K562 (cell line): ENCODE measurements around the gene PBX1. TPM values are rescaled to one million over a fixed set of nuclear protein-coding genes. Genes with fewer than 3 reads are reported as not detected.

Experiments
- ATAC-seq: fragments of 200-7000 bp; cut with Tn5 transposase; 3 replicates; pipeline ENCODE4 v1.9.1; 2020; ENCODE audit warnings: moderate library complexity
- BruUV-seq: library from RNA; stranded (reverse); fragments of 400-500 nt; replicated peaks from 2 replicates; lab custom pipeline; 2021; lab: Mats Ljungman, UMichigan
- CTCF ChIA-PET: fragments of 300-600 bp; formaldehyde crosslinking; extraction: SDS; loops from one replicate; lab custom pipeline; 2021; ENCODE audit warnings: low intra/inter-chr PET ratio; lab: Yijun Ruan, JAX
- POLR2A ChIA-PET: fragments of 300-600, 350-650 bp; sonication (Branson Sonifier 250); formaldehyde crosslinking; extraction: SDS; loops from one replicate; lab custom pipeline; 2021; ENCODE audit warnings: antibody characterized with exemption, inconsistent platforms; lab: Yijun Ruan, JAX
- DNase-seq, 4 experiments: peaks; one replicate each; pipeline versions ENCODE4 v3.0.0 to v3.0.0-alpha.2; 2011 to 2018; ENCODE audit warnings: low spot score in 3 of 4, mixed read lengths in 3 of 4; ENCODE audit errors: extremely low read depth in 1 of 4
- FAIRE-seq: peaks from 2 replicates; lab custom pipeline; 2011; peaks lifted over from hg19 to GRCh38; lab: Jason Lieb, UNC
- H2AFZ ChIP-seq: 2 replicates; pipeline ENCODE4 v1.6.0; 2011; ENCODE audit warnings: low read depth, low read length, control low read depth, inconsistent platforms
- H3K27ac ChIP-seq: fragments of 200-600 bp; 3 replicates; pipeline ENCODE4 v1.8.0; 2011; ENCODE audit warnings: low read depth, mild to moderate bottlenecking, control low read depth, inconsistent platforms, low read length, moderate library complexity, mixed read lengths; ENCODE audit errors: extremely low read depth
- H3K27me3 ChIP-seq, 2 experiments: fragments of 300-600 bp in 1 of 2; 2 replicates in 1 of 2; 3 replicates in 1 of 2; pipeline versions ENCODE4 v1.6.0 to v1.8.0; 2011; ENCODE audit warnings: inconsistent platforms in 2 of 2, low read length in 2 of 2, mild to moderate bottlenecking in 1 of 2, mixed read lengths in 1 of 2, moderate library complexity in 1 of 2; ENCODE audit not compliant: control insufficient read depth in 2 of 2, insufficient read depth in 2 of 2
- H3K36me3 ChIP-seq: fragments of 300-600 bp; 3 replicates; pipeline ENCODE4 v1.8.0; 2011; ENCODE audit warnings: mild to moderate bottlenecking, low read length, inconsistent platforms; ENCODE audit not compliant: control insufficient read depth, insufficient read depth
- H3K4me1 ChIP-seq, 2 experiments: fragments of 200-600 bp in 1 of 2; replicated peaks in 1 of 2; 2 replicates in 1 of 2; 3 replicates in 1 of 2; pipeline versions ENCODE4 v1.5.1 to v1.8.0; 2011; ENCODE audit warnings: inconsistent platforms in 2 of 2, low read length in 2 of 2, mild to moderate bottlenecking in 1 of 2, mixed read lengths in 1 of 2, moderate library complexity in 1 of 2; ENCODE audit not compliant: control insufficient read depth in 2 of 2, insufficient read depth in 2 of 2
- H3K4me2 ChIP-seq: 2 replicates; pipeline ENCODE4 v1.6.1; 2011; ENCODE audit warnings: low read length, control low read depth, inconsistent platforms, mixed read lengths; ENCODE audit not compliant: insufficient read depth
- H3K4me3 ChIP-seq: fragments of 200-600 bp; sonication (generic), shearing (Covaris generic); 2 replicates; pipeline ENCODE4 v1.5.1; 2016; ENCODE audit warnings: control low read depth, inconsistent platforms
- H3K79me2 ChIP-seq: fragments of 200-600 bp; 3 replicates; pipeline ENCODE4 v1.8.0; 2011; ENCODE audit warnings: low read length, inconsistent platforms; ENCODE audit not compliant: control insufficient read depth, insufficient read depth
- H3K9ac ChIP-seq, 2 experiments: 2 replicates each; pipeline versions ENCODE4 v1.6.0 to v1.6.1; 2011; ENCODE audit warnings: low read depth in 2 of 2, low read length in 2 of 2, control low read depth in 1 of 2, inconsistent platforms in 1 of 2, mild to moderate bottlenecking in 1 of 2, mixed read lengths in 1 of 2; ENCODE audit not compliant: insufficient read depth in 1 of 2
- H3K9me1 ChIP-seq: one replicate; pipeline ENCODE4 v1.6.0; 2011; ENCODE audit warnings: inconsistent platforms, mild to moderate bottlenecking, low read length, moderate library complexity; ENCODE audit not compliant: control insufficient read depth, insufficient read depth
- H3K9me3 ChIP-seq: replicated peaks from 2 replicates; pipeline ENCODE4 v1.5.1; 2011; ENCODE audit warnings: low read depth, low read length, inconsistent platforms; ENCODE audit not compliant: control insufficient read depth, insufficient read depth
- H4K20me1 ChIP-seq: replicated peaks from 2 replicates; pipeline ENCODE4 v1.6.1; 2011; ENCODE audit warnings: low read length, inconsistent platforms, mixed read lengths; ENCODE audit not compliant: control insufficient read depth, insufficient read depth
- ELF2 ChIP-seq: fragments of 250-450 bp; sonication (Bioruptor Pico); IDR thresholded peaks from 2 replicates; pipeline ENCODE4 v1.5.0; 2021; ENCODE audit warnings: mild to moderate bottlenecking
- NFYB ChIP-seq: IDR thresholded peaks from 2 replicates; pipeline ENCODE4 v1.6.1; 2011; ENCODE audit warnings: mild to moderate bottlenecking, moderate library complexity; ENCODE audit not compliant: insufficient read length; ENCODE audit errors: extremely low read depth
- NR2C1 ChIP-seq, 2 experiments: fragments of 450-650 bp; IDR thresholded peaks; 2 replicates each; pipeline ENCODE4 v1.6.1; 2017; ENCODE audit warnings: mild to moderate bottlenecking in 2 of 2, antibody characterized with exemption in 1 of 2, inconsistent platforms in 1 of 2, missing compliant biosample characterization in 1 of 2, missing genetic modification characterization in 1 of 2
- PML ChIP-seq: IDR thresholded peaks from 2 replicates; pipeline ENCODE4 v1.6.1; 2012; ENCODE audit warnings: low read length, inconsistent platforms
- POLR2AphosphoS2 ChIP-seq: IDR thresholded peaks from 2 replicates; pipeline ENCODE4 v1.6.1; 2012; ENCODE audit warnings: low read length, improper control_type of control experiment
- POLR2AphosphoS5 ChIP-seq: IDR thresholded peaks from 2 replicates; pipeline ENCODE4 v1.6.1; 2011; ENCODE audit warnings: mild to moderate bottlenecking, low read depth, low read length, moderate library complexity; ENCODE audit not compliant: control insufficient read depth, insufficient read depth
- PPARD ChIP-seq: fragments of 250-450 bp; sonication (Bioruptor Pico); IDR thresholded peaks from 2 replicates; pipeline ENCODE4 v1.8.0; 2022; ENCODE audit warnings: inconsistent platforms, mild to moderate bottlenecking, moderate library complexity
- SRSF7 ChIP-seq: fragments of 200-400 bp; formaldehyde crosslinking; optimal IDR thresholded peaks from 2 replicates; pipeline ENCODE3; 2017; ENCODE audit warnings: mild to moderate bottlenecking, low read depth, low read length
- TSC22D4 ChIP-seq: fragments of 450-650 bp; IDR thresholded peaks from 2 replicates; pipeline ENCODE4 v1.6.1; 2016; ENCODE audit warnings: missing genetic modification characterization, missing biosample characterization, control low read depth
- ZNF3 ChIP-seq: fragments of 250-450 bp; sonication (Bioruptor Pico); IDR thresholded peaks from 2 replicates; pipeline ENCODE4 v1.5.0; 2021; ENCODE audit warnings: mild to moderate bottlenecking, moderate library complexity
- ZNF507 ChIP-seq: conservative IDR thresholded peaks from 2 replicates; pipeline ENCODE4 v1.6.1; 2017; ENCODE audit warnings: missing genetic modification characterization, missing compliant biosample characterization
- ZNF551 ChIP-seq: fragments of 250-450 bp; sonication (Bioruptor Pico); IDR thresholded peaks from 2 replicates; pipeline ENCODE4 v1.5.0; 2021; ENCODE audit warnings: mild to moderate bottlenecking, moderate library complexity
- ZNF561 ChIP-seq: fragments of 450-650 bp; formaldehyde crosslinking; conservative IDR thresholded peaks from 2 replicates; pipeline ENCODE4 v1.4.0; 2020; ENCODE audit warnings: mild to moderate bottlenecking, moderate library complexity
- ZNF76 ChIP-seq: fragments of 250-450 bp; sonication (Bioruptor Pico); IDR thresholded peaks from 2 replicates; pipeline ENCODE4 v1.4.0; 2020; ENCODE audit warnings: mild to moderate bottlenecking, moderate library complexity, borderline replicate concordance
- WGBS: fragments of 100-300 bp; shearing (Covaris generic); methylation state at CpG from one replicate; pipeline ENCODE4 v1.1.6; 2016; ENCODE audit warnings: low coverage, mixed read lengths; ENCODE audit not compliant: insufficient coverage; ENCODE audit errors: missing lambda C conversion rate; 5-methylcytosine and 5-hydroxymethylcytosine counted together
- in situ Hi-C: fragments of 300-500 bp; cut with MboI; formaldehyde crosslinking; loops from 4 replicates; pipeline ENCODE4 v1.15.0; 2018; ENCODE audit warnings: inconsistent platforms, mixed read lengths
- intact Hi-C: fragments of 100-400 bp; cut with micrococcal nuclease; formaldehyde crosslinking; loops from 2 replicates; pipeline ENCODE4 v1.14.2; 2022
- polyA plus RNA-seq, 8 experiments: library from polyadenylated mRNA; depleted of rRNA in 4 of 8; stranded (reverse) in 5 of 8; unstranded in 3 of 8; fragments of >200 nt; fragmentation: Nextera tagmentation in 2 of 8; fragmentation: Illumina TruSeq in 1 of 8; extraction: Ambion mirVana in 2 of 8; extraction: Trizol in 1 of 8; gene quantifications; 2 replicates each; pipeline versions ENCODE4 v1.2.1 to v1.2.3, GENCODE V29; 2011 to 2014; ENCODE audit warnings: inconsistent platforms in 1 of 8, missing spikeins in 1 of 8
- total RNA-seq, 7 experiments: library from RNA; depleted of rRNA in 6 of 7; stranded (reverse); fragments of >200 nt in 6 of 7; fragmentation: Illumina TruSeq in 2 of 7; extraction: Trizol in 2 of 7; gene quantifications; 2 replicates each; pipeline versions ENCODE4 v1.2.1 to v1.2.3, GENCODE V29; 2011 to 2021; ENCODE audit warnings: low replicate concordance in 1 of 7
- TF ChIP-seq, protein P1 (sequence below): sonication (generic); formaldehyde crosslinking; IDR thresholded peaks from 2 replicates; pipeline ENCODE4 v1.8.0; 2022; ENCODE audit warnings: mild to moderate bottlenecking, low read depth, missing genetic modification reagents
- TF ChIP-seq, protein P2 (sequence below): sonication (generic); formaldehyde crosslinking; IDR thresholded peaks from 2 replicates; pipeline ENCODE4 v1.8.1; 2023; ENCODE audit warnings: mild to moderate bottlenecking, missing genetic modification reagents
- TF ChIP-seq, protein P3 (sequence below): fragments of 450-650 bp; IDR thresholded peaks from 2 replicates; pipeline ENCODE4 v1.6.1; 2014; ENCODE audit warnings: low read depth, mild to moderate bottlenecking, moderate library complexity, borderline replicate concordance
- TF ChIP-seq, protein P4 (sequence below): sonication (generic); formaldehyde crosslinking; IDR thresholded peaks from 2 replicates; pipeline ENCODE4 v1.9.0; 2022; ENCODE audit warnings: mild to moderate bottlenecking, missing genetic modification reagents

The PBX1 gene
- total and polyA plus RNA-seq, 9 of the 15 experiments (the other 6 are each of a cell fraction or from before 2014, with no cell fraction given): 0.03 to 0.62 (median 0.17) TPM

DNA sequence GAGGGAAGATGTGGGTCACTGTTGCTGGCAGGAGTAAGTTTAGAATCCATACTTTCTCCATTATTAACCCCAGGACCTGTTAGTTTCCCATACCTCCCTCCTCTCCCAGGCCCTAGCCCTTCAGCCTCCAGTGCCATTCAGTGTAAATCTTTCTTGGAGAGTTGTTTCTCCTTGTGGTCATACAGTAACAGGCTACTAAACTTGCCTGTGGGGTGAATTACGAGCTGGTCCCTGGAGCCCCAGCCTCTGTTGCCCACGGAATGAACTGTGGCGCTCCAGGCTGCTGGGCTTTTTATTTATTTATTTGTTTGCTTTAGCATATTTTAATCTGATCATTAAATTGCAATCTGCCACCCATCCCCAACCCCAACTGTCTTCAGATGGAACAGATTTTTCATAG lies 305.2 kb downstream of the PBX1 start:
- in situ Hi-C loops (no loop called here), intact Hi-C loops (no loop called here)
- ATAC-seq: no peak
- Histone ChIP-seq H3K9me3 (no peaks in the 10 kb centered on the region), H3K4me3 (no peak overlapping the region), H3K36me3 (no peaks in the 10 kb centered on the region), H3K27me3 (no peaks in the 10 kb centered on the region), H2AFZ (no peak overlapping the region), H3K4me2 (no peak overlapping the region), H3K9ac (no peak overlapping the region), H3K79me2 (no peaks in the 10 kb centered on the region), H3K27ac (no peak overlapping the region), H4K20me1 (no peaks in the 10 kb centered on the region), H3K4me1 (no peaks in the 10 kb centered on the region), H3K9me1 (no peaks in the 10 kb centered on the region)
- ChIA-PET CTCF (no interaction called here), POLR2A (no interaction called here)
- TF ChIP-seq NR2C1 (IDR thresholded peaks at IDR 0.05) (no peak), NR2C1 (tag; IDR thresholded peaks at IDR 0.05) (no peak), POLR2AphosphoS2 (no peak), TSC22D4 (tag) (no peak), ZNF507 (tag) (no peak), ZNF76 (no peak), ZNF3 (no peak), ELF2 (no peak), SRSF7 (no peak), ZNF561 (CRISPR knock-in tag) (no peak), ZNF551 (CRISPR knock-in tag) (no peak), PML (no peak), POLR2AphosphoS5 (no peak), PPARD (CRISPR knock-in tag) (no peak), NFYB (no peak)
- TF ChIP-seq, protein P1, sequence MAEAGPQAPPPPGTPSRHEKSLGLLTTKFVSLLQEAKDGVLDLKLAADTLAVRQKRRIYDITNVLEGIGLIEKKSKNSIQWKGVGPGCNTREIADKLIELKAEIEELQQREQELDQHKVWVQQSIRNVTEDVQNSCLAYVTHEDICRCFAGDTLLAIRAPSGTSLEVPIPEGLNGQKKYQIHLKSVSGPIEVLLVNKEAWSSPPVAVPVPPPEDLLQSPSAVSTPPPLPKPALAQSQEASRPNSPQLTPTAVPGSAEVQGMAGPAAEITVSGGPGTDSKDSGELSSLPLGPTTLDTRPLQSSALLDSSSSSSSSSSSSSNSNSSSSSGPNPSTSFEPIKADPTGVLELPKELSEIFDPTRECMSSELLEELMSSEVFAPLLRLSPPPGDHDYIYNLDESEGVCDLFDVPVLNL (CRISPR knock-in tag): no peak
- TF ChIP-seq, protein P2, sequence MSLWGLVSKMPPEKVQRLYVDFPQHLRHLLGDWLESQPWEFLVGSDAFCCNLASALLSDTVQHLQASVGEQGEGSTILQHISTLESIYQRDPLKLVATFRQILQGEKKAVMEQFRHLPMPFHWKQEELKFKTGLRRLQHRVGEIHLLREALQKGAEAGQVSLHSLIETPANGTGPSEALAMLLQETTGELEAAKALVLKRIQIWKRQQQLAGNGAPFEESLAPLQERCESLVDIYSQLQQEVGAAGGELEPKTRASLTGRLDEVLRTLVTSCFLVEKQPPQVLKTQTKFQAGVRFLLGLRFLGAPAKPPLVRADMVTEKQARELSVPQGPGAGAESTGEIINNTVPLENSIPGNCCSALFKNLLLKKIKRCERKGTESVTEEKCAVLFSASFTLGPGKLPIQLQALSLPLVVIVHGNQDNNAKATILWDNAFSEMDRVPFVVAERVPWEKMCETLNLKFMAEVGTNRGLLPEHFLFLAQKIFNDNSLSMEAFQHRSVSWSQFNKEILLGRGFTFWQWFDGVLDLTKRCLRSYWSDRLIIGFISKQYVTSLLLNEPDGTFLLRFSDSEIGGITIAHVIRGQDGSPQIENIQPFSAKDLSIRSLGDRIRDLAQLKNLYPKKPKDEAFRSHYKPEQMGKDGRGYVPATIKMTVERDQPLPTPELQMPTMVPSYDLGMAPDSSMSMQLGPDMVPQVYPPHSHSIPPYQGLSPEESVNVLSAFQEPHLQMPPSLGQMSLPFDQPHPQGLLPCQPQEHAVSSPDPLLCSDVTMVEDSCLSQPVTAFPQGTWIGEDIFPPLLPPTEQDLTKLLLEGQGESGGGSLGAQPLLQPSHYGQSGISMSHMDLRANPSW (CRISPR knock-in tag): no peak
- TF ChIP-seq, protein P3, sequence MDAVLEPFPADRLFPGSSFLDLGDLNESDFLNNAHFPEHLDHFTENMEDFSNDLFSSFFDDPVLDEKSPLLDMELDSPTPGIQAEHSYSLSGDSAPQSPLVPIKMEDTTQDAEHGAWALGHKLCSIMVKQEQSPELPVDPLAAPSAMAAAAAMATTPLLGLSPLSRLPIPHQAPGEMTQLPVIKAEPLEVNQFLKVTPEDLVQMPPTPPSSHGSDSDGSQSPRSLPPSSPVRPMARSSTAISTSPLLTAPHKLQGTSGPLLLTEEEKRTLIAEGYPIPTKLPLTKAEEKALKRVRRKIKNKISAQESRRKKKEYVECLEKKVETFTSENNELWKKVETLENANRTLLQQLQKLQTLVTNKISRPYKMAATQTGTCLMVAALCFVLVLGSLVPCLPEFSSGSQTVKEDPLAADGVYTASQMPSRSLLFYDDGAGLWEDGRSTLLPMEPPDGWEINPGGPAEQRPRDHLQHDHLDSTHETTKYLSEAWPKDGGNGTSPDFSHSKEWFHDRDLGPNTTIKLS: no peak
- TF ChIP-seq, protein P4, sequence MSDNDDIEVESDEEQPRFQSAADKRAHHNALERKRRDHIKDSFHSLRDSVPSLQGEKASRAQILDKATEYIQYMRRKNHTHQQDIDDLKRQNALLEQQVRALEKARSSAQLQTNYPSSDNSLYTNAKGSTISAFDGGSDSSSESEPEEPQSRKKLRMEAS (CRISPR knock-in tag): no peak
- DNase-seq: no peak
- FAIRE-seq: no peak
- whole genome bisulfite sequencing: 2% methylated on average over 3 of the region's 3 CpGs
- no TSS peak for BruUV-seq
